Gastrocnemius medialis (tissue), 4 donors: ENCODE measurements around the gene EIF2B2. TPM values are rescaled to one million over a fixed set of nuclear protein-coding genes. Genes with fewer than 3 reads are reported as not detected.

Experiments used
- ATAC-seq, 2 donors: fragments of 150-250 bp; one replicate each; pipeline ENCODE4 v1.9.1; 2016
- DNase-seq, 2 donors: peaks; one replicate each; pipeline ENCODE4 v3.0.0-alpha.2; 2019
- H3K27ac ChIP-seq, 4 donors: fragments of 200-600 bp; sonication (generic); 1 replicate in 1 of 4; 2 replicates in 3 of 4; pipeline ENCODE4 v1.5.1; 2016 to 2018; ENCODE audit warnings: mild to moderate bottlenecking in 2 of 4, moderate library complexity in 1 of 4
- H3K27me3 ChIP-seq, 3 donors: fragments of 200-600 bp; sonication (generic) in 2 of 3; 1 replicate in 1 of 3; 2 replicates in 2 of 3; pipeline versions ENCODE4 v1.5.1 to v1.6.0; 2016 to 2019; ENCODE audit warnings: mild to moderate bottlenecking in 1 of 3, moderate library complexity in 1 of 3
- H3K36me3 ChIP-seq, 2 donors: fragments of 200-600 bp; sonication (generic) in 1 of 2; one replicate each; pipeline ENCODE4 v1.5.1; 2017 to 2018
- H3K4me1 ChIP-seq, 2 donors: fragments of 200-600 bp; sonication (generic) in 1 of 2; one replicate each; pipeline ENCODE4 v1.5.1; 2016 to 2017; ENCODE audit warnings: mild to moderate bottlenecking in 2 of 2
- H3K4me3 ChIP-seq, 4 donors: fragments of 200-600 bp; sonication (generic) in 3 of 4; 1 replicate in 1 of 4; 2 replicates in 3 of 4; pipeline ENCODE4 v1.5.1; 2016 to 2019; ENCODE audit warnings: mild to moderate bottlenecking in 2 of 4
- H3K9me3 ChIP-seq, 3 donors: fragments of 200-600 bp; sonication (generic) in 2 of 3; 1 replicate in 1 of 3; 2 replicates in 2 of 3; pipeline ENCODE4 v1.5.1; 2016 to 2019
- CTCF ChIP-seq, 5 experiments: fragments of 450-650 bp in 3 of 5; fragments of 200-600 bp in 2 of 5; sonication (generic) in 2 of 5; IDR thresholded peaks in 4 of 5; conservative IDR thresholded peaks in 1 of 5; 1 replicate in 4 of 5; 2 replicates in 1 of 5; pipeline ENCODE4 v1.5.1; 2016 to 2019; ENCODE audit warnings: antibody characterized with exemption in 5 of 5, mild to moderate bottlenecking in 3 of 5, moderate library complexity in 3 of 5
- POLR2A ChIP-seq, 2 donors: fragments of 450-650 bp; IDR thresholded peaks; one replicate each; pipeline ENCODE4 v1.6.1; 2017; ENCODE audit warnings: antibody characterized with exemption in 2 of 2, mild to moderate bottlenecking in 2 of 2, moderate library complexity in 2 of 2
- in situ Hi-C, 4 donors: fragments of 200-750 bp; cut with MboI; loops; one replicate each; pipeline versions ENCODE4 v1.15.0 to v1.8.0; 2017; ENCODE audit warnings: low sequenced_read_pairs in 4 of 4
- intact Hi-C: fragments of 100-400 bp; cut with DNase I; formaldehyde crosslinking; loops from one replicate; pipeline ENCODE4 v1.15.1; 2023; ENCODE audit warnings: low total_unique reads
- total RNA-seq, 4 donors: library from RNA; depleted of rRNA; stranded (reverse); fragments of >200 nt; gene quantifications; one replicate each; pipeline versions ENCODE4 v1.1.0 to v1.2.3, GENCODE V29; 2016

EIF2B2 gene
- total RNA-seq, 4 donors from 2014 or later = 42.7 to 79.0 (median 69.9) TPM

- TF ChIP-seq CTCF (IDR thresholded peaks at IDR 0.05 in 4 of 5, conservative IDR thresholded peaks at IDR 0.05 in 1 of 5) (no peak), POLR2A (IDR thresholded peaks at IDR 0.05) (no peak)
- H3K4me3 ChIP-seq = no peak overlapping the region
- DNase-seq = no peak
- no peak overlapping the region for H3K27ac ChIP-seq
- H3K9me3 ChIP-seq = no peaks in the 10 kb centered on the region
- ATAC-seq = no peak
- H3K27me3 ChIP-seq = no peaks in the 10 kb centered on the region
- H3K4me1 ChIP-seq = peaks cover 9 to 13% of the 10 kb centered on the region in 2 donors
- H3K36me3 ChIP-seq = no peaks in the 10 kb centered on the region
- intact Hi-C loops (no loop called here), in situ Hi-C loops (no loop called here)
These were observed 56.9 kb downstream of the EIF2B2 start for GRCh38 chr14:75059642-75060041.

DNA sequence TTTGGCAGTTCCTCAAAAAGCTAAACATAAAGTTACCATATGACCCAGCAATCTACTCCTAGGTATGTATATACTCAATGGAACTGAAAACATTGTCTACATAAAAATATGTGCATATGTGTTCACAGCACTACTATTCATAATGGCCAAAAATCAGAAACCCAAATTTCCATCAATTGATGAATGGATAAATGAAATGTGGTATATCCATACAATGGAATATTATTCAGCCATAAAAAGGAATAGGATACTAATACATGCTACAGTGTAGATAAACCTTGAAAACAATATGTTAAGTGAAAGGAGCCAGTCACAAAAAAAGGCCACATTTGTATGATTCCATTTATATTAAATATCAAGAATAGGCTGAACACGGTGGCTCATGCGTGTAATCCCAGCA lies 57.7 kb downstream of the EIF2B2 start:
- intact Hi-C loops (no loop called here), in situ Hi-C loops (no loop called here)

More for the DNA sequence above, 57.7 kb downstream of the EIF2B2 start:
- ATAC-seq = no peak
- no peaks in the 10 kb centered on the region for H3K27me3 ChIP-seq
- no peak overlapping the region for H3K27ac ChIP-seq
- TF ChIP-seq CTCF (IDR thresholded peaks at IDR 0.05 in 4 of 5, conservative IDR thresholded peaks at IDR 0.05 in 1 of 5) = no peak
- TF ChIP-seq POLR2A (IDR thresholded peaks at IDR 0.05) = no peak
- H3K4me1 ChIP-seq = peaks cover 16 to 17% of the 10 kb centered on the region in 2 donors
- no peak overlapping the region for H3K4me3 ChIP-seq
- no peaks in the 10 kb centered on the region for H3K36me3 ChIP-seq
- H3K9me3 ChIP-seq = no peaks in the 10 kb centered on the region
- DNase-seq = no peak

Other genes starting within 250 kb of the EIF2B2 start
- 10 to 100 TPM; 22.2 to 29.2 (median 25.8) TPM for gene YLPM1, start 239.6 kb upstream of the EIF2B2 start, total RNA-seq
- gene PROX2, start 126.8 kb upstream of the EIF2B2 start, total RNA-seq = not detected
- 100 to 1,000 TPM in 2 of 4 donors, 10 to 100 TPM in 2; 71.3 to 157 (median 105) TPM for gene DLST, start 121.0 kb upstream of the EIF2B2 start, total RNA-seq
- 10 to 100 TPM; 11.7 to 34.4 (median 18.7) TPM for gene RPS6KL1, start 79.7 kb upstream of the EIF2B2 start, total RNA-seq
- 1 to 10 TPM; 2.2 to 7.8 (median 3.8) TPM for gene PGF, start 47.3 kb upstream of the EIF2B2 start, total RNA-seq
- gene MLH3, start 48.5 kb downstream of the EIF2B2 start, total RNA-seq = 10 to 100 TPM; 10.4 to 21.7 (median 17.4) TPM
- gene ACYP1, start 61.1 kb downstream of the EIF2B2 start, total RNA-seq = 10 to 100 TPM; 12.8 to 41.2 (median 22.9) TPM
- 10 to 100 TPM in 1 of 4 donors, 1 to 10 TPM in 3; 5.3 to 13.1 (median 7.3) TPM for gene ZC2HC1C, start 66.7 kb downstream of the EIF2B2 start, total RNA-seq
- 10 to 100 TPM; 36.3 to 93.2 (median 42.6) TPM for gene NEK9, start 124.1 kb downstream of the EIF2B2 start, total RNA-seq
- gene TMED10, start 173.7 kb downstream of the EIF2B2 start, total RNA-seq = 100 to 1,000 TPM; 161 to 362 (median 255) TPM